ENCODE results near the gene ITGBL1.

DNA sequence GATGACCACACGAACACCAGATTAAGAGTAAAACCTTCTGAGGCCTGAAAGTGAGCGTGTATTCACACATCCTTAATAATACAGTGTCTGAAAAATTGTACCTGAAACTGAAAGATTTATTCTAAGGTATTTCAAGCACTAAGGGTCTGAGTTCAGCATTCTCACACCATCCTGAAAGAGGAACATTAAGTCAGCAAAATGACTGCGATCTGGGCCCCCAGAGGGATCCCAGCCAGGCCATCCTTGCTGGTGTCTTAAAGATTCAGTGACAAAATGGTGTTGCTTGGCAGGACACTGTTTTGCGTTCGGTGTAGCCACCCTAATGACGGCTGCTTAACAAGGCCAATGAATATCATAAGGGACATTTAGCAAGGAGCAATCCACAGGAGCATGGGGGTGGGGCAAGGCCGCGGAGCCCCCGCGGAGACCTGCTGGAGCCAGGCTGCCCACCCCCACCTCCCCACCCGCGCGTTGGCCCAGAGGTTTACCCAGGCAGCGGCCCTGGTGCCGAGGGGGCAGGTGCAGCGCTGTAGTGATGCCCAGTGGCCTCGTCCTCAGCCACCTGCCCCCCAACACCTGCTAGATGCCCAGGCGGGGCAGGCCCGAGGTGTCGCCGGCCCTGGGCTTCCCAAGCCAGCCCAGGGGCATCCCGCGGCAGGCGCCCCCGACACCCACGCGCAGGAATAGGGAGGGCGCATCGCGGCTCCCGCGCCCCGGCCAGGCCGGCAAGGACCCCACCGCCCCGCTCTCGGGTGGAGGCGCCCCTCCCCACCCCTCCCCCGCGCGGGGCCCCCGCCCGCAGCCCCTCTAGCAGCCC lies 36.9 kb upstream of the ITGBL1 start:
- TF ChIP-seq, protein P1, sequence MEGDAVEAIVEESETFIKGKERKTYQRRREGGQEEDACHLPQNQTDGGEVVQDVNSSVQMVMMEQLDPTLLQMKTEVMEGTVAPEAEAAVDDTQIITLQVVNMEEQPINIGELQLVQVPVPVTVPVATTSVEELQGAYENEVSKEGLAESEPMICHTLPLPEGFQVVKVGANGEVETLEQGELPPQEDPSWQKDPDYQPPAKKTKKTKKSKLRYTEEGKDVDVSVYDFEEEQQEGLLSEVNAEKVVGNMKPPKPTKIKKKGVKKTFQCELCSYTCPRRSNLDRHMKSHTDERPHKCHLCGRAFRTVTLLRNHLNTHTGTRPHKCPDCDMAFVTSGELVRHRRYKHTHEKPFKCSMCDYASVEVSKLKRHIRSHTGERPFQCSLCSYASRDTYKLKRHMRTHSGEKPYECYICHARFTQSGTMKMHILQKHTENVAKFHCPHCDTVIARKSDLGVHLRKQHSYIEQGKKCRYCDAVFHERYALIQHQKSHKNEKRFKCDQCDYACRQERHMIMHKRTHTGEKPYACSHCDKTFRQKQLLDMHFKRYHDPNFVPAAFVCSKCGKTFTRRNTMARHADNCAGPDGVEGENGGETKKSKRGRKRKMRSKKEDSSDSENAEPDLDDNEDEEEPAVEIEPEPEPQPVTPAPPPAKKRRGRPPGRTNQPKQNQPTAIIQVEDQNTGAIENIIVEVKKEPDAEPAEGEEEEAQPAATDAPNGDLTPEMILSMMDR (IDR thresholded peaks at IDR 0.05) = no peak
- TF ChIP-seq POLR2A (IDR thresholded peaks at IDR 0.05) = no peak

All from testis (tissue), 2 donors.